ENCODE data around the gene EEF1AKMT3. TPM values are rescaled to one million over a fixed set of nuclear protein-coding genes. Genes with fewer than 3 reads are reported as not detected.
A peak's percentile ranks its signal among the peaks of the same experiment; 100 is the strongest.

The EEF1AKMT3 gene
- total and polyA plus RNA-seq, 2 experiments from 2014 or later, result 1.3 to 5.3 TPM

GRCh38 chr12:57738661-57739237 is 33.7 kb upstream of the EEF1AKMT3 start, which contains the start of gene AGAP2:
Gene AGAP2 (minus strand): TSS chr12:57738742. CDS start chr12:57738246, 496 bp downstream.
- no peak for TF ChIP-seq STAT1 (IDR thresholded peaks at IDR 0.05; ENCODE audit: unreplicated experiment)
- TF ChIP-seq ZNF331 (CRISPR knock-in tag; IDR thresholded peaks at IDR 0.05; ENCODE audit: low read depth), result no peak
- no peak for TF ChIP-seq CTCF (conservative IDR thresholded peaks at IDR 0.05; ENCODE audit: low read depth in 2 of 2)
- TF ChIP-seq ETS1 (IDR thresholded peaks at IDR 0.05), result 0 out of 2 replicates have a peak, but pooled peaks have one; percentile 22
- no peak for TF ChIP-seq EZH2phosphoT487 (IDR thresholded peaks at IDR 0.05; ENCODE audit: unreplicated experiment)
- TF ChIP-seq CREB1 (CRISPR knock-in tag; IDR thresholded peaks at IDR 0.05; ENCODE audit: low read depth), result no peak
- peak; percentile 64 for TF ChIP-seq EZH2 (IDR thresholded peaks at IDR 0.05; ENCODE audit: low read depth, unreplicated experiment)
- no peak for TF ChIP-seq POLR2AphosphoS5 (IDR thresholded peaks at IDR 0.05; ENCODE audit: low read depth)
- TF ChIP-seq REST (IDR thresholded peaks at IDR 0.05; ENCODE audit: unreplicated experiment), result no peak
- TF ChIP-seq ZNF114 (CRISPR knock-in tag; IDR thresholded peaks at IDR 0.05), result no peak
- TF ChIP-seq NANOG (IDR thresholded peaks at IDR 0.05; ENCODE audit: borderline replicate concordance), result no peak
- no peak for TF ChIP-seq JUNB (IDR thresholded peaks at IDR 0.05; ENCODE audit: unreplicated experiment)
- TF ChIP-seq ZNF462 (CRISPR knock-in tag; IDR thresholded peaks at IDR 0.05), result no peak
- ATAC-seq (peak; percentile 14), DNase-seq (ENCODE audit: low spot score) (peak; percentile 92)
- Histone ChIP-seq H3K79me2 (replicated peaks; ENCODE audit: insufficient read depth) (no peaks in the 10 kb centered on the region), H3K27me3 (ENCODE audit: insufficient read depth) (peaks cover 99% of the 10 kb centered on the region), H3K36me3 (ENCODE audit: insufficient read depth) (no peaks in the 10 kb centered on the region), H4K20me1 (replicated peaks; ENCODE audit: insufficient read depth) (no peaks in the 10 kb centered on the region), H3K4me1 (ENCODE audit: insufficient read depth) (peaks cover 19% of the 10 kb centered on the region), H3K27ac (ENCODE audit: low read depth) (no peak within 1 kb of the TSS), H3K4me3 (peak within 1 kb of the TSS; percentile 62), H2AFZ (peak within 1 kb of the TSS; percentile 43; the same call in 1 of the 2 replicates), H3K4me2 (peak within 1 kb of the TSS; percentile 91), H3K9me2 (ENCODE audit: insufficient read depth) (no peaks in the 10 kb centered on the region), H3F3A (replicated peaks; ENCODE audit: low read depth) (peaks cover 10% of the 10 kb centered on the region)
- H3K27me3 Mint-ChIP-seq (ENCODE audit: insufficient read depth, low read depth, poor library complexity), result peaks cover 80% of the 10 kb centered on the region
- peaks cover 37% of the 10 kb centered on the region for H3K4me1 Mint-ChIP-seq
- H3K9me3 Mint-ChIP-seq, result peaks cover 2% of the 10 kb centered on the region
- no peaks in the 10 kb centered on the region; the same call in 2 of the 3 replicates for H3K36me3 Mint-ChIP-seq (ENCODE audit: low read depth)
- H3K27ac Mint-ChIP-seq, result no peak within 1 kb of the TSS
- H3K4me3 Mint-ChIP-seq, result peak within 1 kb of the TSS; percentile 67
